DMS79 treated with DMSO at 0.1 percent for 48 hours (cell line): ENCODE data around the gene EXOC6B.
"Not testable (repeated sequence)": the region's sequence is repeated elsewhere in the genome, so short reads cannot be mapped to it uniquely, and the experiment has no call there.

Experiments
- DNase-seq: peaks from one replicate; lab custom pipeline; 2025; lab: John Stamatoyannopoulos, UW

EXOC6B gene

DNA sequence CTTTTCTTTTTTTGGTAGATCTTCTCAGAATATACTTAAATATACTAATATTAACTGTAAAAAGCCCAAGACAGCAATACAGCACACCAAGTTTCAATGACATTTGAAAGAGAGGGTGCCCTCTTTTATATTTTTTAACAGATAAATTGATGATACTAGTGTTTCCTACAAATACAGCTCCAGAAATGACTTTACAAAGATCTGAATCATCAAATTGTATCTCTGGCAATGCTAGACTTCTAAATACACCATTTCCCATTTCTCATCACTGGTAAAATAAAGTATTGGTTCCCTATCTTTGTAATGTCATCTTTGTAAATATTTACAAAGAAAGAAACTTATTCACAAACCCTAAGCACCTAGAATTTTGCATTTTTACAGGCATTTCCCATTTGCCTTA lies 281.3 kb downstream of the EXOC6B start:
- DNase-seq, result no peak

DNA sequence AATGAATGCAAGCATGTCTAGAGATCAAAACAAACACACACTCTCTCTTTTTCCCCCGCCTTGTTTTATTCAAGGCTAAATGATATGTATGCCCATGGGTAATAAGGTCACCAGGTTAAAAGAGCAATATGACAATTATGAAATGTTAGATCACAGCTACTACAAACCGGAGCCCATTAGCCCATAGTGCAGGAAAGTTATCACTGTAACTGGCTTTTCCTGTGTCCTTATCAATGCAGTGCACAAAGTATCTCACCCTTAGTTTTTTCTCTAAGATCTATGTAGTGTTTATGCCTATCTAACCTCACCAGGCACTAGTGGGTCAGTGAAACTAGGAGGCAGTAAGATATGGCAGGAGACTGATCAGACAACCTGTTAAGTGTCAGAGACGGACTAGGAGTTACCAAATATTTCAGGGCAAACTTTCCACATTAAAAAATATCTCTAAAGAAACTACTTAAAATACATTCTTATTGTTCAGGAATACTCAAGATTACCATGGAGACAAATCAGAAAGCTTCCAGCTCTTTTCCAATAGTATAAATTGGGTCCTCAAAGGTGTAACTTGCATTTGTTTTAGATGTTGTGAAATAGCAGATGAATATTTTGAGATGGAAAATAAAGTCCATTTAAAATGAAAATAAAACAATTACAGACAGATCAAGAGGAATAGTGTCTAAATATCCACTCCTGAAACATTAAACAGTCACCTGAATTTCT lies 282.2 kb downstream of the EXOC6B start:
- DNase-seq, result no peak

DNA sequence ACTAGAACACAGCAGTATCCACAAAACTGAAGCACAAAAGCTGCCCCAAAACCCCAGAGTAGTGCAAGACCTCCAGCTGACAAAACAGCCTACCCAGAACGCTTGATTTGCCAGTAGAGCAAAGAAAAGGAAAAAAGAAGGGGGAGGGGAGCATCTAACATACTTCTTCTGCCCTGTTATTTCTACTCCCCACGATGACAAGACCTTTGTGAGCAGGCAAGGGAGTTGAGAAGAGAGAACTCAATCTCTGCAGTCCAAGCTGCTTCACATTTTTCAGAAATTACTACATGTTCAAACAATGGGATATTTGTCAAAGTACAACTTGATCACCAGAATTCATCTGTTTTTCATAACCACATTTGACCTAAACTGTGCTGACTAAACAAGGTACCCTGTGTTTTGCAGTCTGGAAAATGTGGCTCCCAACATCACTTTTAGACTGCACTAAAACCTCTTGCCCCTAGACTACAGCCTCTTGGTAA lies 286.7 kb downstream of the EXOC6B start:
- no peak for DNase-seq

DNA sequence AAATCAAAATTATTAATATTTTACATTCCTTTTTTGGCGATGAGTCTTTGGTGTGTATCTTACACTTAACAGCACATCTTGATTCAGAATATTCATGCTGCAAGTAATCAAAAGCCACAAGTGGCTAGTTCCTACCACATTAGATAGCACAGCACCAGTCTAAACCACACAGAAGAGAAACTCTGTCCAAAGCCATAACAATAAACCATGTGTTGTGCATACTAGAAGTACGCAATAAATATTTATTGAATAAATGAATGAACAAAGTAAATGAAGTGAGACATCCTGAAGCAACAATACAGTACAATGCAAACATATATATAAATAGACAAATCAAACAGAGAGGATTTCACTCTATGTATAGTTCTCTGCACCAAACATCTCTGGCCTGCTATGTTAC lies 287.3 kb downstream of the EXOC6B start:
- no peak for DNase-seq

DNA sequence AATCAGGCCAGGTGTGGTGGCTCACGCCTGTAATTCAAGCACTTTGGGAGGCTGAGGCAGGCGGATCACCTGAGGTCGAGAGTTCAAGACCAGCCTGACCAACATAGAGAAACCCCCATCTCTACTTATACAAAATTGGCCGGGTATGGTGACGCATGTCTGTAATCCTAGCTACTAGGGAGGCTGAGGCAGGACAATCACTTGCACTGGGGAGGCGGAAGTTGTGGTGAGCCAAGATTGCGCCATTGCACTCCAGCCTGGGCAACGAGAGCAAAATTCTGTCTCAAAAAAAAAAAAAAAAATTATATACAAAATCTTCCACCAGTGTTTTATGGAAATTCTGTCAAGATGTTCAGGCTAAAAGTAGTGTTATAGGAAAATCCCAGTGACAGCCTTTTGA lies 290.2 kb downstream of the EXOC6B start:
- DNase-seq, result not testable (repeated sequence)

DNA sequence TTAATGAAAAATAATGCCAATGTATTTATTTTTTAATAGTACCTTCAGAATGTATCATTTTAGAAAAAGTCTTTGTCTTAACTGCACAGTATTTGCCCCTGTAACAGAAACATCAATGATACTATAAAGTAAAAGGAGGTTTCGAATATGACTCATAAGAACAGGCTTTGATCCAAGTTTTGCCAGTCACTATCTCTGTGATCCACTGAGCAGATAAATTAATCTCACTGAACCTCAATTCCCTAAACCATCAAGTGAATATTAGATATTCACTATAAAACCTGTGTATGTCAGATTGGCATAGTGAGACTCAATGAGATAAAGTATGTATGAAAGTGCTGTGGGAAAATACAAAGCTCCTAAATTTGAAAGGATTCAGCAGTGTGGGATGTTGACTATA lies 292.1 kb downstream of the EXOC6B start:
- no peak for DNase-seq

DNA sequence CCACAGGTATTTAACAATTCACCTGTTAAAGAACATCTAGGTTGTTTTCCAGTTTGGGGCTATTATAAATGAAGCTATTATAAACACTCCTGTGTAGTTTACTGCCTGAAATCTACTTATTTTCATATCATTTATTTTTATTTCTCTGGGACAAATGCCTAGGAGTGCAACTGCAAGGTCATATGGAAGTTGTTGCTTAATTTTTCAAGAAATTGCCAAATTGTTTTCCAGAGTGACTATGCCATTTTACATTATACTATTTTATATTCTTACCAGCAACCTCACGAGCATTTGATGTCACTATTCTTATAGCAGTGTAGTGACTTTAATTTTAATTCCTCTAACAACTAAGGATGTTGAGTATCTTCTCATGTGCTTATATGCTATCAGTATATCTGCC lies 298.4 kb downstream of the EXOC6B start:
- DNase-seq, result no peak

DNA sequence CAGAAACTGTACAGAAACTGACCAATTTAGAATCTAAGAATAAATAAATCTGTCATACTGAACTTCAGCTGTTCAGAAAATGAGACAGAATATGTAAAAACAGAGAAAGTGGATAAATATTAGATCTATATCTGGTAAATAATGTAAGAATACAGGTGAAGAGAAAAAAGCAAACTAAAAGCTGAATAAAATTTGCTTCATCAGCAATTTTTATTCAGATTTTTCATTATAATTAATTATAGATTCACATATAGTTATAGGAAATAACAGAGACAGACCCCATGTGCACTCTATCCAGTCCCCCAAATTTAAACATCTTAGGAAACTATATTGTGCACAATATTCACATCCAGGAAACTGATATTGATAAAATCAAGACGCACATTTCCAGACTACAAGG lies 299.2 kb downstream of the EXOC6B start:
- DNase-seq, result no peak

DNA sequence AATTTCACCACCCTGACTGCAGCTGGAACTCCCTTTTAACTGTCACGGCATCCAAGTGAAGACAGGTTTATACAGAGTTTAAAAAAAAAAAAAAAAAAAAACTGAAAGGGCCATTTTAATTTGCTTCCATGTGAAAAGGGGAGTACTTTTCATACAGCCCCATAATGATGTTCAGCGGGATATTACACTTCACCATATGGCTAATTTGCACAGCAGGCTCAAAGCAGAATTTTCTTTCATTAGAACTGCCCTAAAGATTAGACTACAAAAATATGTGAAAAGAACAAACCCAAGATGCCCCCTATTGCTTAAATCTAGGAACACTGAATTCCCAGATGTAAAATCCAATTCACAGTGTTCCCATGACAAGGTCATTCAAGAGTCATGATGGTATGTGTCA lies 301.8 kb downstream of the EXOC6B start:
- DNase-seq, result no peak

DNA sequence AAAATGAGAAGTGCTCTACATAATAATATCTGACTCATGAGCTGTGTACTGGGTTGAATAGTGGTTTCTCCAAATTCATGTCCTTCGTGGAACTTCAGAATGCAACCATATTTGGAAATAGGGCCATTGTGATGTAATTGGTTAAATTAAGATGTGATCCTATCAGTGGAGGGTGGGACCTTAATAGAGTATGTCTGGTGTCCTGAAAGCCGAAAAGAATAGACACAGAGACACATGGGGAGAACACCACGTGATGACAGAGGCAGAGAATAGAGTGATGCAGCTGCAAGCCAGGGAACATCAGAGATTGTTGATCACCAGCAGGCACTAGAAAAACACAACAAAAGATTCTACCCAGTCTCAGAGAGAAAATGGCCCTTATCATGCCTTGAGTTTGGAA lies 310.1 kb downstream of the EXOC6B start:
- no peak for DNase-seq

DNA sequence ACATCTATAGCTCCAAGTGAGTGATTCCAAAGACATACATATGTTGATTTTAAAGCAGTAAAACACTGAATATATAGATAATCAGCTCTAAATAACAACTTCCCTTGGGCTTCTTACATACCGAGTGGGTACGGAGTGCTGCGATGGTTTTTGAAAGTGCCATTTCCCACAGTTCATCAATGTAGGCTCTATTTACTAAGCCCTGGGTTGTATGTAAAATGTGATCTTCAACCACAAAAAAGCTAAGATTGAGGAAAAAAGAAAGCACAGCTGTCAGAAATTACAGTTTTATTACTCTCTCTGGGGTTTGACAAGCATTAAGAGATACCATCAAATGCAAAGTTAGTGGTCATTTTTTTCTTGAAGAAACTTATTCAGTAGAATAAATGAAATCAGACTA lies 312.8 kb downstream of the EXOC6B start:
- DNase-seq, result no peak

DNA sequence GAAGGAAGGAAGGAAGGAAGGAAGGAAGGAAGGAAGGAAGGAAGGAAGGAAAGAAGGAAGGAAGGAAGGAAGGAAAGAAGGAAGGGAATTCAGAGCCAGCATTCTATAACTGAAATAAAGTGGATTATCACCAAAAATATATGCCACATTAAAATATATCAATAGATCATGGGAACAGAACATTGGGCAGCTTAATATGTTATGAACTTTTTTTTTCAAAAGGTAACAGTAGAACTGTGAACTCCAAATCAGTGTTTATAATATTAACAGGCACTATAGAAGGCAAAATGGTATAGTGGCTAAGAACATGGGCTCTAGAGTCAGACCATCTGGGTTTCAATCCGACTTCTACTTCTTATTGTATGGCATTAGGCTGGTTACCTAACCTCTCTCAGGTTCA lies 313.5 kb downstream of the EXOC6B start:
- no peak for DNase-seq

DNA sequence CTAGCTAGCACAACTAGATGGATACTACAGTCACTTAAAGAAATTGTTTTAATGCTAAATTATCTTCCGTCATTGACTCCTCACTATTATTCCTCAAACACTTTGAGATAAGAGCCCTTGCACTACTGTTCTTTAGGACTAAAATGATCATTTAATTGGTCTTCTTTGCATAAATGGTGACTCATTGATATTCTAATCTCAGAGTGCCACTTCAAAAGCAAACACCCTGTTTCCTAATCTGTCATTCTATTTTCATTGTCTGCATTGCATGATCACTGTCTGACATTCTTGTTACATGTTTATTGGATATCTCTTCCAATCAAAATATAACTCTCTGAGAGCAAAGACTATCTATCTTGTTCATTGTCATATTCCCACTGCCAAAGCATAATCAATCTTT lies 313.9 kb downstream of the EXOC6B start:
- DNase-seq, result no peak

DNA sequence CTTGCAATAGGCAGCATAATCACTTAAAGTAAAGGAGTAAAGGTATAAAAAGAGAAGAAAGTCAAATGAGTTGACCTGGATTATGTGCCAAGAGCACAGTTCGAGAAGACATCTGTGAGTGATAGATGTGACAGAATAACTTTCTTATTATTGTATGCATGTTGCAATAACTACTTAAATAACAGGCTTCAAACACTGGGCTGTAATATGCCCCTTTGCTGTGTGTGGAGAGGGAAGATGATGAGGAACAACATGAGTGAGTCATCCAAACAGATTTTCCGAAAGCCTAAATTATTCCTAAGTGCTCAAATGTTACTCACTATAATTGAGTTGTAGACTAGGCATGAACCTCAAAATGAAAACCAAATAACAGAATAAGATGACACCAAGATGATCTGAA lies 328.1 kb downstream of the EXOC6B start:
- no peak for DNase-seq

DNA sequence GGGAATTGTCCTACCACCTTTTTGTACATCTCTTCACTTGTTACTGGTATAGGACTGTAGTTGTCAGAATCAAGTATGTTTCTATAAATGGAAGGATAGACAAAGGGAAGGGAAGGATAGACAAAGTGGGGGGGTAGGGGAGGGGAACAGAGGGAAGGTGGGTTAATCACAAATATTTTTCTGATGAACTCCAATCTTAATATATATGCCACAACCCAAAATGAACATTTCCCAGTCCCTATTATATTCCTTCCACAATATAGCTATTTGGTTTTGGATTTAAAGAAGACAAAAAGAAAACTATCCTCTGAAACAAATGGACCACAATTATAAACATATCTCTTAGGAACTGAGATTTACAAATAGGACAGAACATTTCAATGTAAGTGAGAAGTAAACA lies 329.4 kb downstream of the EXOC6B start:
- DNase-seq, result no peak

DNA sequence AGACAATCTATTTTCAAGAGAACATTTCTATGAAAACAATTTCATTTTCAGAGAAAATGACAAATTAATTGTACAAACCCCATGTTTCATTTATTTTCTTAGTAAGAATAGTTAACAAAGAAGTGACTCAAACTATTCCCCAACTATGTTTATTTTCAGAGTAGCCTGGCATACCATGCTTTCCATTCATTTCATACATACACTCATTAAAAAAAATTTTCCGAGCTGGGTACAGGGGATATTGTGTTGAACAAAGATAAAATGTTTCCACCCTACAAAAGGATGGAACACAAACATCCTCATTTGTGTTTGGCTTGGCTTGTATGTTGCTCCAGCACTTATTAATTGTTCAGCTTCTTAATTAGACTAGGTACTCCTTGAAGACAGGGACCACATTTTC lies 331.4 kb downstream of the EXOC6B start:
- DNase-seq, result no peak

DNA sequence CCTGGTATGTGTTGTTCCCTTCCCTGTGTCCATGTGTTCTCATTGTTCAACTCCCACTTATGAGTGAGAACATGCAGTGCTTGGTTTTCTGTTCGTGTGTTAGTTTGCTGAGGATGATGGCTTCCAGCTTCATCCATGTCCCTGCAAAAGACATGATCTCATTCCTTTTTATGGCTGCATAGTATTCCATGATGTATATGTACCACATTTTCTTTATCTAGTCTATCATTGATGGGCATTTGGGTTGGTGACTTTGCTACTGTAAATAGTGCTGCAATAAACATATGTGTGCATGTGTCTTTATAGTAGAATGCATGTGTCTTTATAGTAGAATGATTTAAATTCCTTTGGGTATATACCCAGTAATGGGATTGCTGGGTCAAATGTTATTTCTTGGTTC lies 341.2 kb downstream of the EXOC6B start:
- not testable (repeated sequence) for DNase-seq

DNA sequence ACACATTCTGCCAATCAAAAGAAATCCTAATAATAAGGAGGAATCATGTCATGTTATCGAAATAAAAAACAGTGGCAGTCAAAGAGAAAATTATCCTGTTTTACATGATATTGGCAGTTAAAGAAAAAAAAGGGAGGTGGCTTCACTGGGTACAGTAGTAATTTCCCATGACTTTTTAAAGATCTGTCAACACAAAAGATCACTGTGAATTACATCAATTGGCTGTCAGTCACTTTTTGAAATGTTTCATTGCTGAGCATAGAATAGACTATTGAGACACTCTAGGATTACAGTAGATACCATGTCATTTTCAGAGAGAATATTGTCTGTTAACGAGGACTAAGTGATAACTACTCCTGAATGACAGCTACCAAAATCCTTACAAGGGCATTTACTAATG lies 342.5 kb downstream of the EXOC6B start:
- no peak for DNase-seq

DNA sequence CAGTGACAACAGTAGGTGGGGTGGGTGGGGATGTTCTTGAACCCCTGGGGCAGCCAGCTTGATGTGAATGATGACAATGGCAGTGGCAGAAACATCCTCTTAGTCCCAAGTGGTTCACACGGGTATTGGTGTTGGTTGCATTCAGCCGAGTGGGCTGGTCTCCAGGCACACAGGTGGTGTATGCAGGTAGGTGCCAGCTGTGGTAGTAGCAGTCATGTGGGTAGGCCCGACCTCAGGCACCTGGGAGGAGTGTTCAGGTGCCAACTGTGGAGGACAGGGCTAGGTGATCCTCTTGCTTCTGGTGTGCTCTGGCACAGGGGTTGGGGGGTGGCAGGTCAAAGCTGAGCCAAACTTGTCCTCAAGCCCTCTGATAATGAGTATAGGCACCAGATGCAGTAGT lies 350.6 kb downstream of the EXOC6B start:
- DNase-seq, result no peak

DNA sequence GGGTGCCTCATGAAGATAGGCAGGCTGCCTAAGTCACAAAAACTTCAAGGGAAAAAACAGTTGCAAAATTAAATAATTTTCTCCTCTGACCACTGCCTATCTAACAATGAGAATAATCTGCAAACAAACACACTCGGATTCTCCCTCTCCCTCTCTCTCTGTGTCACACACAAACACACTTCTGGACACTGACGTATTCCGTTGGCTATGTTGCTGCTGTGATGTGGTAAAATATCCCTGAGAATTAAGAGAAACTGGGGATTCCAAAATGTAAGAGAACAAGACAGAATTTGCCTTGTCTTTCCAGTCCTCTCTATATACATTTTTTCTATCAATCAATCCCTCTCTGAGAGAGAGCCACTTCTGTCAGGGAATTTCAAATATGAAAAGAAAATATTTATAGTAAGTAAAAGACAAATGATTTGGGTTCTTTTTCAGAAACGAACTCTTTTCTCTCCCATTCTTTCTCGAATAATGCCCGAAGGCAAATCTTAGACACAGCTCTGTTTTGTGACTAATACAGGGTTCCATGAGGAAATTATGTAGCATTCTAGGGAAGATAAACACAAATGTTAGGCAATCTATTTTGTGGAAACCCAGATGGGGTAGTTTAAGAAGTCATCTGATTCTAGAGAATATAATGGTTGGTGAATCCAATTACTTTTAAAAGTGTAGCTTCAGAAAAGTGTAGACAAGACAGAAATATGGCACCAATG lies 367.9 kb downstream of the EXOC6B start:
- DNase-seq, result no peak

DNA sequence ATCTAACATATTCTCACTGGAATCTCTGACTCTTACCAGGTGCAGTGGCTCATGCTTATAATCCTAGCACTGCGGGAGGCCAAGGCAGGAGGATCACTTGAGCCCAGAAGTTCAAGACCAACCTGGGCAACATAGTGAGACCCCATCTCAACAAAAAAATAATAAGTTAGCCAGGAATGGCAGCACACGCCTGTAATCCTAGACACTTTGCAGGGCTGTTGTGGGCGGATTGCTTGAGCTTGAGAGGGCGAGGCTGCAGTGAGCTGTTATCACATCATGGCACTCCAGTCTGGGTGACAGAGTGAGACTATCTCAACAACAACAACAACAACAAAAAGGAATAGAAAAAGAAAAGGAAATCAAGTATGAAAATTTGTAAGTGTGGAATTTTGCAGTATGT lies 371.6 kb downstream of the EXOC6B start:
- DNase-seq, result no peak

DNA sequence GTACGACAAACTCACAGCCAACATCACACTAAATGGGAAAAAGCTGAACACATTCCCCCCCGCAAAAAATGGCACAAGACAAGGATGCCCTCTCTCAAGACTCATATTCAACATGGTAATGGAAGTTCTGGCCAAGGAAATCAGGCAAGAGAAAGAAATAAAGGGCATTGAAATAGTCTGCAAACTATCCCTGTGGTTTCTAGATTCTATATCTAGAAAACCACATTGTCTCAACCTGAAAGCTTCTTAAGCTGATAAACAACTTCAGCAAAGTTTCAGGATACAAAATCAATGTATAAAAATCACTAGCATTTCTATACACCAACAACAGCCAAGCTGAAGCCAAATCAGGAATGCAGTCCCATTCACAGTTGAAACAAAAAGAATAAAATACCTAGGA lies 383.6 kb downstream of the EXOC6B start:
- no peak for DNase-seq

DNA sequence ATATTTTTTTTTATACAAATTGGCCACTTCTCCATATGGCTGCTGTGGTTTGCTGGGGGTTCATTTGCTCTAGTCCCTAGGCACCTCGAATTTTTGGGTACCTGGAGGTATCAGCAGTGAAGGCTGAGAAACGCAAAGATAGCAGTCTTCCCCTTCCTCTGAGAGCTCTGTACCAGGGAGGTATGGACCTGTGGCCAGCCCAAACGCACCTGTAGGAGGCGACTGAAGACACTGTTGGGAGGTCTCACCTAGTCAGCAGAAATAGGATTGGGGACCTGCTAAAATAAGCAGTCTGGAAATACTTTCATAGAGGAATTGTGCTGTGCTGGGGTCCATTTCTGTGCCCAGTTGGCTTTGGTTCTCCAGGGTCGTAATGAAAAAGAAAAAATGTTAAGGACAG lies 385.9 kb downstream of the EXOC6B start:
- DNase-seq, result no peak

DNA sequence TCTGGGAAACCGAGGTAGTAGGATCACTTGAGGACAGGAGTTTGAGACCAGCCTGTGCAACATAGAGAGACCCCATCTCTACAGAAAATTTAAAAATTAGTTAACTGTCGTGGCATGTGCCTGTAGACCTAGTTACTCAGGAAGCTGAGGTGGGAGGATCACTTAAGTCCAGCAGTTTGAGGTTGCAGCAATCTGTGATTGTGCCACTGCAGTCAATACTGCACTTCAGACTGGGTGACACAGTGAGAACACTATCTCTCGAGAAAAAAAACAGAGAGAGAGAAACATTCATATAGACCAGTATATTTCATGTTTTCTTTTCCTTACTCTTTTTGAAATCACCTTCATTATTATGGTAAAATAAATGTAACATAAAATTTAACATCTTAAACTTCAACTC lies 387.5 kb downstream of the EXOC6B start:
- DNase-seq, result no peak
